Measurements from ENCODE around the gene CD81.

Gene CD81

DNA sequence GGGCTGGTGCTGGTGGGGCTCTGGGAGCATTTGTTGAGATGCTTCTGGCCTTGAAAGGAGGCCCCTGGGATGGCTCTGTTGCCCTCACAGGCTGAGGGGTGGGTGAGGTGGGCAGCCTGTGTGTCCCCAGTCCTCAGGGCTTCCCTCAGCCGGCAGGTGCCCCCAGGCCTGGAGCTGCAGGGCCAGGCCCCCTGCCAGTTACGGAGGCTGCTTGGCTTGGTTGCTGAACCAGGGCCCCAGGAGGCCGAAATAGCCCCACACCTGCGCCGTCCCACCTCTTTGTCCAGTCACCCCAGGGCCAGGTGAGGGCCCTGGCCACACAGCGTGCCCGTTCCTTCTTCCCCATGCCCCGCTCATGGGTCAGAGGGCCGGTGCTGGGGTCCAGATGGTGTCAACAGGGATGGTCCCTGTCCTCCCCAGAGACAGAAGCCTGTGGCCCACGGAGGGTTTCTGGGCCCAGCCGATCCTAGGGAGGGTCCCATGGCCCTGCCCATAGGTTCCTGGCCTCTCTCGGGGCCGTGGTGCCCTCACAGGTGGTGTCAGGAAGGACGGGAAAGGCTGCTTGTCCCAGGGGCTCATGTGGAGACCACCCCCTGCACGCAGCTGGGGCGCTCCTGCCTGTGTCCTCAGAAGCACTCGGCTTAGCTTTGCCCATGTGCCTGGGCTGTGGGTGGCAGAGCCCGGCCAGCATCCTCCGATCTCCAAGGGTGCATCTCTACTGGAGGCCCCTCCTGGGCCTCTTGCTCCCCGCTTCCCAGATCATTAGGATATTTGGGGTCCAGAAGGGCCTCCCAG is 14.3 kb downstream of the CD81 start:
- TF ChIP-seq TEAD4 (IDR thresholded peaks at IDR 0.05): no peak
- TF ChIP-seq, protein P1, sequence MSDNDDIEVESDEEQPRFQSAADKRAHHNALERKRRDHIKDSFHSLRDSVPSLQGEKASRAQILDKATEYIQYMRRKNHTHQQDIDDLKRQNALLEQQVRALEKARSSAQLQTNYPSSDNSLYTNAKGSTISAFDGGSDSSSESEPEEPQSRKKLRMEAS (IDR thresholded peaks at IDR 0.05): no peak
- TF ChIP-seq CREB1 (IDR thresholded peaks at IDR 0.05; ENCODE audit: low read depth): no peak
- TF ChIP-seq CEBPB (IDR thresholded peaks at IDR 0.05): no peak
- no peak for TF ChIP-seq TCF12 (IDR thresholded peaks at IDR 0.05; ENCODE audit: low read depth)
- TF ChIP-seq RAD21 (IDR thresholded peaks at IDR 0.05; ENCODE audit: low read depth): no peak
- no peak for TF ChIP-seq FOXM1 (IDR thresholded peaks at IDR 0.05; ENCODE audit: borderline replicate concordance, low read depth)
- TF ChIP-seq NFIC (IDR thresholded peaks at IDR 0.05): no peak
- TF ChIP-seq TAF1 (IDR thresholded peaks at IDR 0.05; ENCODE audit: low read depth): no peak
- TF ChIP-seq, protein P2, sequence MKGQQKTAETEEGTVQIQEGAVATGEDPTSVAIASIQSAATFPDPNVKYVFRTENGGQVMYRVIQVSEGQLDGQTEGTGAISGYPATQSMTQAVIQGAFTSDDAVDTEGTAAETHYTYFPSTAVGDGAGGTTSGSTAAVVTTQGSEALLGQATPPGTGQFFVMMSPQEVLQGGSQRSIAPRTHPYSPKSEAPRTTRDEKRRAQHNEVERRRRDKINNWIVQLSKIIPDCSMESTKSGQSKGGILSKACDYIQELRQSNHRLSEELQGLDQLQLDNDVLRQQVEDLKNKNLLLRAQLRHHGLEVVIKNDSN (IDR thresholded peaks at IDR 0.05): no peak
- TF ChIP-seq EGR1 (IDR thresholded peaks at IDR 0.05): no peak
- TF ChIP-seq EP300 (IDR thresholded peaks at IDR 0.05; ENCODE audit: borderline replicate concordance): no peak
- TF ChIP-seq, protein P3, sequence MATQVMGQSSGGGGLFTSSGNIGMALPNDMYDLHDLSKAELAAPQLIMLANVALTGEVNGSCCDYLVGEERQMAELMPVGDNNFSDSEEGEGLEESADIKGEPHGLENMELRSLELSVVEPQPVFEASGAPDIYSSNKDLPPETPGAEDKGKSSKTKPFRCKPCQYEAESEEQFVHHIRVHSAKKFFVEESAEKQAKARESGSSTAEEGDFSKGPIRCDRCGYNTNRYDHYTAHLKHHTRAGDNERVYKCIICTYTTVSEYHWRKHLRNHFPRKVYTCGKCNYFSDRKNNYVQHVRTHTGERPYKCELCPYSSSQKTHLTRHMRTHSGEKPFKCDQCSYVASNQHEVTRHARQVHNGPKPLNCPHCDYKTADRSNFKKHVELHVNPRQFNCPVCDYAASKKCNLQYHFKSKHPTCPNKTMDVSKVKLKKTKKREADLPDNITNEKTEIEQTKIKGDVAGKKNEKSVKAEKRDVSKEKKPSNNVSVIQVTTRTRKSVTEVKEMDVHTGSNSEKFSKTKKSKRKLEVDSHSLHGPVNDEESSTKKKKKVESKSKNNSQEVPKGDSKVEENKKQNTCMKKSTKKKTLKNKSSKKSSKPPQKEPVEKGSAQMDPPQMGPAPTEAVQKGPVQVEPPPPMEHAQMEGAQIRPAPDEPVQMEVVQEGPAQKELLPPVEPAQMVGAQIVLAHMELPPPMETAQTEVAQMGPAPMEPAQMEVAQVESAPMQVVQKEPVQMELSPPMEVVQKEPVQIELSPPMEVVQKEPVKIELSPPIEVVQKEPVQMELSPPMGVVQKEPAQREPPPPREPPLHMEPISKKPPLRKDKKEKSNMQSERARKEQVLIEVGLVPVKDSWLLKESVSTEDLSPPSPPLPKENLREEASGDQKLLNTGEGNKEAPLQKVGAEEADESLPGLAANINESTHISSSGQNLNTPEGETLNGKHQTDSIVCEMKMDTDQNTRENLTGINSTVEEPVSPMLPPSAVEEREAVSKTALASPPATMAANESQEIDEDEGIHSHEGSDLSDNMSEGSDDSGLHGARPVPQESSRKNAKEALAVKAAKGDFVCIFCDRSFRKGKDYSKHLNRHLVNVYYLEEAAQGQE (IDR thresholded peaks at IDR 0.05; ENCODE audit: low read depth): no peak
- no peak for TF ChIP-seq YY1 (IDR thresholded peaks at IDR 0.05; ENCODE audit: low read depth)
- TF ChIP-seq ZBTB7A (IDR thresholded peaks at IDR 0.05; ENCODE audit: low read depth): no peak

DNA sequence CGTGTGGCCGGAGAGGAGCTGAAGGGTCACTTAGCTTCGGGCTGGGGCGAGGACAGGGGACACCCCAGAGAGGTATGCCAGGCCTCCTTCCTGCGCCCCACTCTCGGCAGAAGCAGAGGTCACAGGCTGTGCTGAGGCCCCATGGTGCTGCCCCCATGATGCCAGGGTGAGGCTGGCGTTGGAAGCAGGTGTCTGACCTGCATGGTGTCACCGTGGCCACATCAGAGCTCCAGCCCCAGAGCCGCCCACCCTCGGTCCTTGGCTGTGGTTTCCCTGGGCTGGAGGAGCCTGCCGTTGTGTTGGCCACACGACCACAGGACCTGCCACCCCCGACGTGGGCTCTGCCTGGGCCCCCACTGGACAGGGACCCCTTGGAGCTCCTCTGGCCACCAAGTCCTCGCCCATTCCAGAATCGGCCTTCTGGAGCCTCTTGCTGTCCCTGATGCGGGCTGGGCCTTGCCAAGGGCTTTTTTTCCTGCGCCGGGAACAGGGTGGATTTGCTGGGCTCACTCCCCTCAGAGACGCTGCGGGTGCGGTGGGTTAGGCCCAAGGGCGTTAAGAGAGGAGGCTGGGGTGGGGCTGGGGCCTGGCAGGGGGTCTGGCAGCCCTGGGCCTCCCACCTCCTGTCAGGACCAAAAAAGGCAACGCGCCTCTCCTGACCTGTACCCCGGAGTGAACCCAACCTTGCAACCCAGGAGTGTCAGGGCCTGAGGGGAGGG is 15.3 kb downstream of the CD81 start:
- no peak for TF ChIP-seq CEBPB (IDR thresholded peaks at IDR 0.05)
- TF ChIP-seq, protein P2 (IDR thresholded peaks at IDR 0.05): no peak
- TF ChIP-seq RAD21 (IDR thresholded peaks at IDR 0.05; ENCODE audit: low read depth): no peak
- TF ChIP-seq EP300 (IDR thresholded peaks at IDR 0.05; ENCODE audit: borderline replicate concordance): no peak
- no peak for TF ChIP-seq TEAD4 (IDR thresholded peaks at IDR 0.05)
- TF ChIP-seq, protein P3 (IDR thresholded peaks at IDR 0.05; ENCODE audit: low read depth): no peak
- TF ChIP-seq EGR1 (IDR thresholded peaks at IDR 0.05): no peak
- no peak for TF ChIP-seq CREB1 (IDR thresholded peaks at IDR 0.05; ENCODE audit: low read depth)
- TF ChIP-seq NFIC (IDR thresholded peaks at IDR 0.05): no peak
- TF ChIP-seq FOXM1 (IDR thresholded peaks at IDR 0.05; ENCODE audit: borderline replicate concordance, low read depth): no peak
- no peak for TF ChIP-seq TCF12 (IDR thresholded peaks at IDR 0.05; ENCODE audit: low read depth)

DNA sequence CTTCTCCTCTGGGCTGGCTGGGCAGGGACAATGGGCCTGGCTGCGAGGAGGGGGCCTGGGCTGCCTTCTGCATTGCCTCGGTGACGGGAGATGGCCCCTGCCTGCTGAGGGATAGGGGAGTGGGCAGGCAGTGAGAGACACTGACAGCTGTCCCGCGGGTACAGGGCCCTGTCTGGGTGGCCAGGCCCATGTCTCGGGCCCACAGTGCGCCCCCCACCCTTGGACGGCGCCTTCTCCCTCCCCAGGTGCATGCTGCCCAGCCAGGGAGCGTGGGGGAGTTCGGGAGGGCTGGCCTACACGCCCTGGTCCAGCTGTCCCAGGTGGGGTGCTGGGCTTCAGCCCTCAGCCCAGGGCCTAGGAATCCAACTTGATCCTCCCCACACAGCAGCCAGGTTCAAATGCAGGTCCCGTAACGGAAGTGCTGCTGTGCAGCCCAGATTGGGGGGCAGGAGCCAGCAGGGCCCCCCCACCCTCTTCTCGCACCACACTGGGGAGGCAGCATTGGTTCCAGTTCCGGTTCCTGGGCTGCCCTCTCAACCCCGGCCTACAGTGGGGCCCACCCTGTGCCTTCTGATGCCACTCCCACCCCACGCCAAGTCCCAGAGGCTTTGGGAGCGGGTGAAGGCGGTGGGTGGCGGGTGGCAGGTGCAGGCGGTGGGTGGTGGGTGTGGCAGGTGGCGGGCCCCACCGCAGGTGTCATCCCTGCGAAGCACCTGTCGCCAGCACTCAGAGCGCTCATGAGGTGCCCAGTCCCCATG is 16.2 kb downstream of the CD81 start:
- no peak for TF ChIP-seq TEAD4 (IDR thresholded peaks at IDR 0.05)
- TF ChIP-seq TCF12 (IDR thresholded peaks at IDR 0.05; ENCODE audit: low read depth): no peak
- no peak for TF ChIP-seq CREB1 (IDR thresholded peaks at IDR 0.05; ENCODE audit: low read depth)
- no peak for TF ChIP-seq FOXM1 (IDR thresholded peaks at IDR 0.05; ENCODE audit: borderline replicate concordance, low read depth)
- no peak for TF ChIP-seq EP300 (IDR thresholded peaks at IDR 0.05; ENCODE audit: borderline replicate concordance)
- TF ChIP-seq CEBPB (IDR thresholded peaks at IDR 0.05): no peak
- no peak for TF ChIP-seq TAF1 (IDR thresholded peaks at IDR 0.05; ENCODE audit: low read depth)
- no peak for TF ChIP-seq EGR1 (IDR thresholded peaks at IDR 0.05)
- TF ChIP-seq NFIC (IDR thresholded peaks at IDR 0.05): no peak
- no peak for TF ChIP-seq YY1 (IDR thresholded peaks at IDR 0.05; ENCODE audit: low read depth)
- TF ChIP-seq ZBTB7A (IDR thresholded peaks at IDR 0.05; ENCODE audit: low read depth): no peak
- TF ChIP-seq, protein P3 (IDR thresholded peaks at IDR 0.05; ENCODE audit: low read depth): no peak
- no peak for TF ChIP-seq RAD21 (IDR thresholded peaks at IDR 0.05; ENCODE audit: low read depth)
- TF ChIP-seq, protein P2 (IDR thresholded peaks at IDR 0.05): no peak

Data from Ishikawa (cell line).